Measurements from ENCODE around the gene PLOD1. TPM values are rescaled to one million over a fixed set of nuclear protein-coding genes. Genes with fewer than 3 reads are reported as not detected.

Gene PLOD1
- total RNA-seq, 1 experiment from 2014 or later, result 94.8 TPM

DNA sequence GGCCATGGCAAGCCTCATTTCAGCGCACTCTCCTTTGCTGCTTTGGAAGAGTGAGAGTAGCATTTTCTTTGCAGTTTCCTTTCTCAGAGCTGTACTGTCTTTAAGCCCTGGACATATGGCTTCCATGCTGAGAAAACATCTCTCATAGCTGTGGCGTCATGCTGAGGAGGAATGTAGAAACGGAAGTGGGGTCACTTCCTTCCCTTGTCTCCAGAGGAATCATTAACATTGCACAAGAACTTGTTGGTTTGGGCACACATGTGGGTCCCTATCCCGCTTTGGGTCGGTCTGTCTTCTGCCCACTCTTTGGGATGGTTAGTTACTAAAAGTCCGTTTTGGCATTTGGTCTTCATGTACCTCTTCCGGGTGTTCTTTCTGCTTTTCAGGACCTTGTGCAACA lies 51.3 kb downstream of the PLOD1 start:
- TF ChIP-seq, protein P1, sequence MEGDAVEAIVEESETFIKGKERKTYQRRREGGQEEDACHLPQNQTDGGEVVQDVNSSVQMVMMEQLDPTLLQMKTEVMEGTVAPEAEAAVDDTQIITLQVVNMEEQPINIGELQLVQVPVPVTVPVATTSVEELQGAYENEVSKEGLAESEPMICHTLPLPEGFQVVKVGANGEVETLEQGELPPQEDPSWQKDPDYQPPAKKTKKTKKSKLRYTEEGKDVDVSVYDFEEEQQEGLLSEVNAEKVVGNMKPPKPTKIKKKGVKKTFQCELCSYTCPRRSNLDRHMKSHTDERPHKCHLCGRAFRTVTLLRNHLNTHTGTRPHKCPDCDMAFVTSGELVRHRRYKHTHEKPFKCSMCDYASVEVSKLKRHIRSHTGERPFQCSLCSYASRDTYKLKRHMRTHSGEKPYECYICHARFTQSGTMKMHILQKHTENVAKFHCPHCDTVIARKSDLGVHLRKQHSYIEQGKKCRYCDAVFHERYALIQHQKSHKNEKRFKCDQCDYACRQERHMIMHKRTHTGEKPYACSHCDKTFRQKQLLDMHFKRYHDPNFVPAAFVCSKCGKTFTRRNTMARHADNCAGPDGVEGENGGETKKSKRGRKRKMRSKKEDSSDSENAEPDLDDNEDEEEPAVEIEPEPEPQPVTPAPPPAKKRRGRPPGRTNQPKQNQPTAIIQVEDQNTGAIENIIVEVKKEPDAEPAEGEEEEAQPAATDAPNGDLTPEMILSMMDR (conservative IDR thresholded peaks at IDR 0.05; ENCODE audit: low read depth, low read length), result no peak
- no peak for TF ChIP-seq EZH2 (IDR thresholded peaks at IDR 0.05; ENCODE audit: borderline replicate concordance, low read depth, low read length, poor library complexity, severe bottlenecking)
- no peaks in the 10 kb centered on the region for H3K27me3 ChIP-seq (replicated peaks; ENCODE audit: insufficient read depth, low read depth, low read length, poor library complexity)
- CTCF ChIA-PET, result interaction anchor here (0.6 kb wide), 1 partner anchor 94 kb away, joined by 3 read pairs; no protein-coding TSS in a partner anchor
- intact Hi-C loops (cut with micrococcal nuclease; ENCODE audit: unreplicated experiment), result loop anchor here (1.0 to 5.0 kb wide), 2 partner anchors 54 to 78 kb away; partner anchors contain the start of gene PLOD1
- H3K4me3 ChIP-seq (ENCODE audit: low read depth, low read length, poor library complexity, severe bottlenecking), result peak overlapping the region; percentile 22
- peaks cover 51% of the 10 kb centered on the region for H3K4me1 ChIP-seq (ENCODE audit: insufficient read depth, low read length, poor library complexity, severe bottlenecking)
- H3K9me3 ChIP-seq (ENCODE audit: low read depth, low read length, poor library complexity, severe bottlenecking), result no peaks in the 10 kb centered on the region
- H3K36me3 ChIP-seq (ENCODE audit: insufficient read depth, low read length, poor library complexity, severe bottlenecking), result peaks cover 49% of the 10 kb centered on the region
- POLR2A ChIA-PET (ENCODE audit: low non-redundant PET), result interaction anchor here (1.1 kb wide), 1 partner anchor 78 kb away, joined by 11 read pairs; no protein-coding TSS in a partner anchor
- BruUV-seq (replicated peaks), result no TSS peak
- DNase-seq (ENCODE audit: low spot score), result peak; percentile 98
- H3K27ac ChIP-seq (ENCODE audit: low read depth, low read length, poor library complexity, severe bottlenecking), result peak overlapping the region; percentile 96

DNA sequence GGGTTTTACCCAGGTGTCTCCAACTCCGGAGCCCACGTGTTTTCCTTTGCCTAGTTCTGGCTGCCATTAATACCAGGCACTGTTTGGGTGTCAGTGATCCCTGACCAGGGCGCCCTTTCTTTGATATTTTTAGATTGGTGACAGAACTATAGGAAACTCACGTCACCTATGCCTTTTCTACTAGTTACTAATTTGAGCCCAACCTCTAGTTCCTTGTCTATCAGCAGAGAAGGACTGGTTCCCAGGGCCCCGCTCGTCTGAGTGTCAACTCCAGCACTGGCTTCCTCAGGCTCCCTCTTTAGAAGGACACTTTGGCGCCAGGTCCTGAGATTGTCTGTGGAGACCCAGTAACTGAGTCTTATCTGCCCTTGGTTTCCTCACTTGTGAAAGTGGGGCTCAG lies 55.2 kb downstream of the PLOD1 start:
- Histone ChIP-seq H3K4me1 (ENCODE audit: insufficient read depth, low read length, poor library complexity, severe bottlenecking) (peaks cover 23% of the 10 kb centered on the region), H3K27me3 (replicated peaks; ENCODE audit: insufficient read depth, low read depth, low read length, poor library complexity) (no peaks in the 10 kb centered on the region), H3K36me3 (ENCODE audit: insufficient read depth, low read length, poor library complexity, severe bottlenecking) (peaks cover 54% of the 10 kb centered on the region), H3K4me3 (ENCODE audit: low read depth, low read length, poor library complexity, severe bottlenecking) (no peak overlapping the region), H3K27ac (ENCODE audit: low read depth, low read length, poor library complexity, severe bottlenecking) (no peak overlapping the region), H3K9me3 (ENCODE audit: low read depth, low read length, poor library complexity, severe bottlenecking) (no peaks in the 10 kb centered on the region)
- TF ChIP-seq, protein P1 (conservative IDR thresholded peaks at IDR 0.05; ENCODE audit: low read depth, low read length), result no peak
- no peak for TF ChIP-seq EZH2 (IDR thresholded peaks at IDR 0.05; ENCODE audit: borderline replicate concordance, low read depth, low read length, poor library complexity, severe bottlenecking)
- intact Hi-C loops (cut with micrococcal nuclease; ENCODE audit: unreplicated experiment), result loop anchor here (5.0 kb wide), 1 partner anchor 57 kb away; the partner anchor contains the start of gene PLOD1
- CTCF ChIA-PET, result no interaction called here
- no peak for DNase-seq (ENCODE audit: low spot score)
- POLR2A ChIA-PET (ENCODE audit: low non-redundant PET), result no interaction called here
- BruUV-seq (replicated peaks), result no TSS peak

DNA sequence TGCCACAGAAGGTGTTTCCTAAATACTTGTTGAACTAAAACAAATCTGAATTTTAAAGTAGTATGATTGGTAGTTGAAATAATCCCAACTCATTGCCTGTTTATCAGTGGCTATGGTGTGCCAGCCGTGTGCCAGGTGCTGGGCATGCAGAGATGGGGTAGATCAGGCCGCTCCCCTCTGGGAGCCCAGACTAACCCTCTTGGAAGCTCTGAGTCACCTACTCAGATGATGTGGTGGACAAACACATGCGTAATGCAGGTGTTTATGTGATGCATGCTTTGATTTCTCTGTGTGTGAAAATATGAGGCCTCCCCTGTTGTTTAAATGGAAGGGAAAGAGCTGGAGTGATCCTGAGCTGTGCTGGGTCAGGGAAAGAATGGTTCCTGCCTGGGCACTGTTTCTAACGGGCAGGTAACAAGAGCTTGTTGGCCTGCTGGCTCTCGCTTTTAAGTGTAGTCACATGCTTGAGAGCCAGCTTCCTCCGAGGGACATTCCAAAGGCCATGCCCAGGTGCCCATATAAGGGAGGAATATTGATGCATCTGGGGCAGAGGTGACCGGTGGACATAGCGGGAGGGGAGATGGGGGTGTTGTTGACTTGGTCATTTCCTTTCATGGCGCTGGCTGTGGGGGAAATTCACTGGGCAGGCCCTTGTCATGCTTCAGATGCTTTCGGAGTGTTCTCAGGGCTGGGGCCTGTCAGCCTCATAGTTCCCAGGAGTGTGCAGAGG lies 56.0 kb downstream of the PLOD1 start:
- POLR2A ChIA-PET (ENCODE audit: low non-redundant PET), result no interaction called here
- DNase-seq (ENCODE audit: low spot score), result no peak
- Histone ChIP-seq H3K27ac (ENCODE audit: low read depth, low read length, poor library complexity, severe bottlenecking) (peak overlapping the region; percentile 23), H3K36me3 (ENCODE audit: insufficient read depth, low read length, poor library complexity, severe bottlenecking) (peaks cover 57% of the 10 kb centered on the region), H3K9me3 (ENCODE audit: low read depth, low read length, poor library complexity, severe bottlenecking) (no peaks in the 10 kb centered on the region), H3K4me3 (ENCODE audit: low read depth, low read length, poor library complexity, severe bottlenecking) (no peak overlapping the region), H3K27me3 (replicated peaks; ENCODE audit: insufficient read depth, low read depth, low read length, poor library complexity) (no peaks in the 10 kb centered on the region), H3K4me1 (ENCODE audit: insufficient read depth, low read length, poor library complexity, severe bottlenecking) (peaks cover 15% of the 10 kb centered on the region)
- TF ChIP-seq, protein P1 (conservative IDR thresholded peaks at IDR 0.05; ENCODE audit: low read depth, low read length), result no peak
- TF ChIP-seq EZH2 (IDR thresholded peaks at IDR 0.05; ENCODE audit: borderline replicate concordance, low read depth, low read length, poor library complexity, severe bottlenecking), result no peak
- CTCF ChIA-PET, result interaction anchor here (0.6 kb wide), 1 partner anchor 26 kb away, joined by 4 read pairs; no protein-coding TSS in a partner anchor
- BruUV-seq (replicated peaks), result no TSS peak
- intact Hi-C loops (cut with micrococcal nuclease; ENCODE audit: unreplicated experiment), result no loop called here

Data from A673 (cell line).